Astrocyte (in vitro differentiated cells and primary cell): Measurements from ENCODE around the gene TMEM92. TPM values are rescaled to one million over a fixed set of nuclear protein-coding genes. Genes with fewer than 3 reads are reported as not detected.
A peak's percentile ranks its signal among the peaks of the same experiment; 100 is the strongest.

Experiments used
- DNase-seq: peaks from one replicate; pipeline ENCODE4 v3.0.0-alpha.2; 2010; ENCODE audit warnings: low read depth
- FAIRE-seq: peaks from 2 replicates; lab custom pipeline; 2011; peaks lifted over from hg19 to GRCh38; lab: Jason Lieb, UNC
- H2AFZ ChIP-seq: 2 replicates; pipeline ENCODE4 v1.6.0; 2012; ENCODE audit warnings: low read depth, low read length, inconsistent platforms
- H3K27ac ChIP-seq: 2 replicates; pipeline ENCODE4 v1.5.1; 2011; ENCODE audit warnings: low read depth, low read length, inconsistent platforms
- H3K27me3 ChIP-seq: 2 replicates; pipeline ENCODE4 v1.6.0; 2011; ENCODE audit warnings: low read length, inconsistent platforms; ENCODE audit not compliant: insufficient read depth
- H3K36me3 ChIP-seq: 2 replicates; pipeline ENCODE4 v1.5.1; 2011; ENCODE audit warnings: low read length, inconsistent platforms; ENCODE audit not compliant: insufficient read depth
- H3K4me1 ChIP-seq: 2 replicates; pipeline ENCODE4 v1.5.1; 2011; ENCODE audit warnings: low read length, inconsistent platforms; ENCODE audit not compliant: insufficient read depth
- H3K4me2 ChIP-seq: 2 replicates; pipeline ENCODE4 v1.6.0; 2012; ENCODE audit warnings: low read length, inconsistent platforms
- H3K4me3 ChIP-seq: 2 replicates; pipeline ENCODE4 v1.5.1; 2011; ENCODE audit warnings: low read depth, mild to moderate bottlenecking, low read length, inconsistent platforms; ENCODE audit not compliant: insufficient read depth
- H3K79me2 ChIP-seq: 2 replicates; pipeline ENCODE4 v1.6.0; 2012; ENCODE audit warnings: mild to moderate bottlenecking, low read length, inconsistent platforms; ENCODE audit not compliant: insufficient read depth
- H3K9ac ChIP-seq: 2 replicates; pipeline ENCODE4 v1.6.0; 2012; ENCODE audit warnings: mild to moderate bottlenecking, low read length, inconsistent platforms
- H3K9me3 ChIP-seq: 2 replicates; pipeline ENCODE4 v1.5.1; 2012; ENCODE audit warnings: low read depth, mild to moderate bottlenecking, low read length, inconsistent platforms; ENCODE audit not compliant: insufficient read depth
- H4K20me1 ChIP-seq: 2 replicates; pipeline ENCODE4 v1.6.0; 2012; ENCODE audit warnings: low read length, inconsistent platforms; ENCODE audit not compliant: insufficient read depth
- H3K27ac Mint-ChIP-seq: one replicate; pipeline ENCODE4 v1.8.0; 2021; ENCODE audit warnings: mild to moderate bottlenecking, mixed read lengths; ENCODE audit not compliant: unreplicated experiment
- H3K27me3 Mint-ChIP-seq: one replicate; pipeline ENCODE4 v1.8.0; 2021; ENCODE audit warnings: low read depth, mixed read lengths; ENCODE audit not compliant: unreplicated experiment
- H3K36me3 Mint-ChIP-seq: one replicate; pipeline ENCODE4 v1.8.0; 2021; ENCODE audit warnings: low read depth, mixed read lengths; ENCODE audit not compliant: unreplicated experiment
- H3K4me1 Mint-ChIP-seq: one replicate; pipeline ENCODE4 v1.8.0; 2021; ENCODE audit warnings: low read depth, mixed read lengths; ENCODE audit not compliant: unreplicated experiment
- H3K4me3 Mint-ChIP-seq: one replicate; pipeline ENCODE4 v1.8.0; 2021; ENCODE audit warnings: mild to moderate bottlenecking, moderate library complexity, mixed read lengths; ENCODE audit not compliant: unreplicated experiment
- H3K9me3 Mint-ChIP-seq: one replicate; pipeline ENCODE4 v1.8.0; 2021; ENCODE audit warnings: mild to moderate bottlenecking, mixed read lengths; ENCODE audit not compliant: unreplicated experiment
- EZH2 ChIP-seq: IDR thresholded peaks from 2 replicates; pipeline ENCODE4 v1.6.1; 2012; ENCODE audit warnings: mild to moderate bottlenecking, low read length, inconsistent platforms; ENCODE audit not compliant: insufficient read depth
- total RNA-seq: library from RNA; stranded (reverse); gene quantifications from 2 replicates; pipeline ENCODE4 v1.2.1, GENCODE V29; 2021
- TF ChIP-seq, protein P1 (sequence below): IDR thresholded peaks from 2 replicates; pipeline ENCODE4 v1.5.1; 2011; ENCODE audit warnings: low read depth, mild to moderate bottlenecking, inconsistent platforms, low read length, moderate library complexity; ENCODE audit not compliant: insufficient read depth

Gene TMEM92
- total RNA-seq, 1 donor from 2014 or later: 18.3 TPM

GRCh38 chr17:50276588-50277356, 2.5 kb downstream of the TMEM92 start:
- Mint-ChIP-seq H3K27ac (peak overlapping the region; percentile 2), H3K36me3 (peaks cover 14% of the 10 kb centered on the region), H3K4me3 (peak overlapping the region; percentile 70), H3K4me1 (peaks cover 36% of the 10 kb centered on the region), H3K27me3 (no peaks in the 10 kb centered on the region), H3K9me3 (peaks cover 2% of the 10 kb centered on the region)
- Histone ChIP-seq H3K9me3 (no peaks in the 10 kb centered on the region), H3K27me3 (no peaks in the 10 kb centered on the region), H3K4me2 (no peak overlapping the region), H3K79me2 (peaks cover 14% of the 10 kb centered on the region), H4K20me1 (no peaks in the 10 kb centered on the region), H3K4me1 (peaks cover 43% of the 10 kb centered on the region), H3K27ac (no peak overlapping the region), H3K4me3 (no peak overlapping the region), H3K36me3 (peaks cover 8% of the 10 kb centered on the region), H3K9ac (no peak overlapping the region), H2AFZ (no peak overlapping the region)
- DNase-seq (no peak), FAIRE-seq (no peak)
- no peak for TF ChIP-seq EZH2
- TF ChIP-seq, protein P1, sequence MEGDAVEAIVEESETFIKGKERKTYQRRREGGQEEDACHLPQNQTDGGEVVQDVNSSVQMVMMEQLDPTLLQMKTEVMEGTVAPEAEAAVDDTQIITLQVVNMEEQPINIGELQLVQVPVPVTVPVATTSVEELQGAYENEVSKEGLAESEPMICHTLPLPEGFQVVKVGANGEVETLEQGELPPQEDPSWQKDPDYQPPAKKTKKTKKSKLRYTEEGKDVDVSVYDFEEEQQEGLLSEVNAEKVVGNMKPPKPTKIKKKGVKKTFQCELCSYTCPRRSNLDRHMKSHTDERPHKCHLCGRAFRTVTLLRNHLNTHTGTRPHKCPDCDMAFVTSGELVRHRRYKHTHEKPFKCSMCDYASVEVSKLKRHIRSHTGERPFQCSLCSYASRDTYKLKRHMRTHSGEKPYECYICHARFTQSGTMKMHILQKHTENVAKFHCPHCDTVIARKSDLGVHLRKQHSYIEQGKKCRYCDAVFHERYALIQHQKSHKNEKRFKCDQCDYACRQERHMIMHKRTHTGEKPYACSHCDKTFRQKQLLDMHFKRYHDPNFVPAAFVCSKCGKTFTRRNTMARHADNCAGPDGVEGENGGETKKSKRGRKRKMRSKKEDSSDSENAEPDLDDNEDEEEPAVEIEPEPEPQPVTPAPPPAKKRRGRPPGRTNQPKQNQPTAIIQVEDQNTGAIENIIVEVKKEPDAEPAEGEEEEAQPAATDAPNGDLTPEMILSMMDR: no peak

- Histone ChIP-seq H3K27ac (no peak overlapping the region), H3K4me3 (no peak overlapping the region), H3K27me3 (no peaks in the 10 kb centered on the region), H3K4me2 (no peak overlapping the region), H3K9ac (no peak overlapping the region), H3K4me1 (peaks cover 38% of the 10 kb centered on the region), H4K20me1 (no peaks in the 10 kb centered on the region), H3K9me3 (no peaks in the 10 kb centered on the region), H3K36me3 (peaks cover 12% of the 10 kb centered on the region), H2AFZ (no peak overlapping the region), H3K79me2 (peaks cover 9% of the 10 kb centered on the region)
- H3K27ac Mint-ChIP-seq: no peak overlapping the region
- TF ChIP-seq, protein P1: no peak
- no peak for TF ChIP-seq EZH2
- peaks cover 2% of the 10 kb centered on the region for H3K9me3 Mint-ChIP-seq
- no peaks in the 10 kb centered on the region for H3K27me3 Mint-ChIP-seq
- DNase-seq: no peak
- H3K4me1 Mint-ChIP-seq: peaks cover 33% of the 10 kb centered on the region
- no peak for FAIRE-seq
- no peak overlapping the region for H3K4me3 Mint-ChIP-seq
- H3K36me3 Mint-ChIP-seq: peaks cover 18% of the 10 kb centered on the region
These were observed 3.1 kb downstream of the TMEM92 start for GRCh38 chr17:50277357-50277754.
